SK-N-SH (cell line): ENCODE results near the gene CADM1. TPM values are rescaled to one million over a fixed set of nuclear protein-coding genes. Genes with fewer than 3 reads are reported as not detected.
A peak's percentile ranks its signal among the peaks of the same experiment; 100 is the strongest.

Source experiments
- CTCF ChIA-PET: fragments of 300-600, 350-600 bp; formaldehyde crosslinking; extraction: SDS; loops from one replicate; lab custom pipeline; 2021; lab: Yijun Ruan, JAX
- POLR2A ChIA-PET: fragments of 350-600 bp; sonication (Branson Sonifier 250); formaldehyde crosslinking; extraction: SDS; loops from one replicate; lab custom pipeline; 2020; ENCODE audit warnings: antibody characterized with exemption, inconsistent platforms; lab: Yijun Ruan, JAX
- DNase-seq: peaks from one replicate; pipeline ENCODE4 v3.0.0; 2012
- H2AFZ ChIP-seq: fragments of 200-600 bp; sonication (generic); 2 replicates; pipeline ENCODE4 v1.8.1; 2016; ENCODE audit warnings: antibody characterized with exemption, mild to moderate bottlenecking, low read depth
- H3F3A ChIP-seq: fragments of 200-600 bp; sonication (generic); replicated peaks from 2 replicates; pipeline ENCODE3; 2016; ENCODE audit warnings: antibody characterized with exemption, mild to moderate bottlenecking; ENCODE audit not compliant: insufficient read depth
- H3K27ac ChIP-seq, 2 experiments: fragments of 200-500 bp in 1 of 2; fragments of 200-600 bp in 1 of 2; sonication (Bioruptor generic) in 1 of 2; sonication (generic), shearing (Covaris generic) in 1 of 2; 2 replicates each; pipeline versions ENCODE4 v1.5.1 to v1.6.1; 2014 to 2016; ENCODE audit warnings: low read depth in 2 of 2, inconsistent platforms in 1 of 2, low read length in 1 of 2, mild to moderate bottlenecking in 1 of 2, mixed read lengths in 1 of 2
- H3K27me3 ChIP-seq: fragments of 200-600 bp; sonication (generic), shearing (Covaris generic); 2 replicates; pipeline ENCODE4 v1.6.1; 2016; ENCODE audit warnings: mixed run types; ENCODE audit not compliant: insufficient read depth
- H3K36me3 ChIP-seq, 2 experiments: fragments of 200-500 bp in 1 of 2; fragments of 200-600 bp in 1 of 2; sonication (Bioruptor generic) in 1 of 2; sonication (generic) in 1 of 2; replicated peaks in 1 of 2; 2 replicates each; pipeline versions ENCODE3 to v1.5.1; 2014 to 2016; ENCODE audit warnings: low read length in 1 of 2, mild to moderate bottlenecking in 1 of 2; ENCODE audit not compliant: insufficient read depth in 2 of 2, control insufficient read depth in 1 of 2
- H3K4me1 ChIP-seq, 2 experiments: fragments of 200-500 bp in 1 of 2; fragments of 200-600 bp in 1 of 2; sonication (Bioruptor generic) in 1 of 2; sonication (generic), shearing (Covaris generic) in 1 of 2; 2 replicates each; pipeline versions ENCODE4 v1.5.1 to v1.6.1; 2014 to 2016; ENCODE audit warnings: low read depth in 1 of 2, low read length in 1 of 2, mixed run types in 1 of 2; ENCODE audit not compliant: insufficient read depth in 2 of 2, control insufficient read depth in 1 of 2
- H3K4me2 ChIP-seq: fragments of 200-600 bp; sonication (generic), shearing (Covaris generic); 2 replicates; pipeline ENCODE4 v1.6.1; 2017; ENCODE audit warnings: mixed run types
- H3K4me3 ChIP-seq, 2 experiments: fragments of 200-500 bp in 1 of 2; fragments of 200-600 bp in 1 of 2; sonication (Bioruptor generic) in 1 of 2; sonication (generic), shearing (Covaris generic) in 1 of 2; 2 replicates each; pipeline versions ENCODE4 v1.5.1 to v1.8.1; 2014 to 2016; ENCODE audit warnings: low read depth in 2 of 2, inconsistent platforms in 1 of 2, low read length in 1 of 2, mild to moderate bottlenecking in 1 of 2, mixed read lengths in 1 of 2, moderate library complexity in 1 of 2
- H3K79me2 ChIP-seq: fragments of 200-600 bp; sonication (generic); 2 replicates; pipeline ENCODE4 v1.8.1; 2017; ENCODE audit warnings: mild to moderate bottlenecking; ENCODE audit not compliant: insufficient read depth
- H3K9ac ChIP-seq: fragments of 200-600 bp; sonication (generic); 2 replicates; pipeline ENCODE4 v1.6.1; 2017; ENCODE audit warnings: mixed run types
- H3K9me2 ChIP-seq: fragments of 200-600 bp; sonication (generic); 2 replicates; pipeline ENCODE4 v1.6.1; 2017; ENCODE audit warnings: mixed run types
- H3K9me3 ChIP-seq: fragments of 200-600 bp; sonication (generic); 2 replicates; pipeline ENCODE4 v1.6.1; 2017; ENCODE audit warnings: mixed run types, mild to moderate bottlenecking, moderate library complexity
- H4K20me1 ChIP-seq: fragments of 200-600 bp; sonication (generic); 2 replicates; pipeline ENCODE4 v1.6.1; 2017; ENCODE audit warnings: mild to moderate bottlenecking, mixed run types; ENCODE audit not compliant: insufficient read depth
- ELF1 ChIP-seq: IDR thresholded peaks from 2 replicates; pipeline ENCODE4 v1.4.0; 2012
- FOXJ3 ChIP-seq: sonication (generic); formaldehyde crosslinking; IDR thresholded peaks from 2 replicates; pipeline ENCODE4 v1.5.1; 2020; ENCODE audit warnings: mild to moderate bottlenecking, missing genetic modification reagents
- GATA2 ChIP-seq: sonication (generic); formaldehyde crosslinking; IDR thresholded peaks from 2 replicates; pipeline ENCODE4 v1.5.0; 2020; ENCODE audit warnings: mild to moderate bottlenecking, missing genetic modification reagents
- MEF2A ChIP-seq: IDR thresholded peaks from 2 replicates; pipeline ENCODE4 v1.4.0; 2012; ENCODE audit warnings: low read depth, borderline replicate concordance
- NFIC ChIP-seq: IDR thresholded peaks from 2 replicates; pipeline ENCODE4 v1.4.0; 2012; ENCODE audit warnings: borderline replicate concordance
- RAD21 ChIP-seq: IDR thresholded peaks from 2 replicates; pipeline ENCODE4 v1.6.1; 2012; ENCODE audit warnings: mild to moderate bottlenecking, low read length
- SIN3A ChIP-seq: IDR thresholded peaks from 2 replicates; pipeline ENCODE4 v1.6.1; 2012; ENCODE audit warnings: low read depth, mild to moderate bottlenecking, low read length, moderate library complexity, borderline replicate concordance
- SMC3 ChIP-seq: IDR thresholded peaks from 2 replicates; pipeline ENCODE4 v1.6.1; 2012; ENCODE audit warnings: low read depth, low read length, improper control_type of control experiment
- TCF12 ChIP-seq: IDR thresholded peaks from 2 replicates; pipeline ENCODE4 v1.4.0; 2012
- TEAD4 ChIP-seq: IDR thresholded peaks from 2 replicates; pipeline ENCODE4 v1.4.0; 2012; ENCODE audit warnings: mild to moderate bottlenecking, borderline replicate concordance; ENCODE audit not compliant: insufficient read depth
- WGBS: methylation state at CpG from one replicate; pipeline ENCODE4 v1.1.6; 2017; ENCODE audit warnings: low lambda C conversion rate; 5-methylcytosine and 5-hydroxymethylcytosine counted together
- polyA plus RNA-seq, 3 experiments: library from polyadenylated mRNA; depleted of rRNA; stranded (reverse); fragments of >200 nt; gene quantifications; 2 replicates each; pipeline ENCODE4 v1.2.3, GENCODE V29; 2012
- TF ChIP-seq, protein P1 (sequence below): IDR thresholded peaks from 2 replicates; pipeline ENCODE4; 2012
- TF ChIP-seq, protein P2 (sequence below): IDR thresholded peaks from 2 replicates; pipeline ENCODE4 v1.4.0; 2012; ENCODE audit warnings: low read depth, borderline replicate concordance
- TF ChIP-seq, protein P3 (sequence below): fragments of 200-600 bp; sonication (generic); IDR thresholded peaks from 2 replicates; pipeline ENCODE4 v1.6.1; 2017; ENCODE audit warnings: antibody characterized with exemption, mild to moderate bottlenecking, moderate library complexity

Gene CADM1
- polyA plus RNA-seq, 1 of the 3 experiments (the other 2 are of a cell fraction) = 7.9 TPM

DNA sequence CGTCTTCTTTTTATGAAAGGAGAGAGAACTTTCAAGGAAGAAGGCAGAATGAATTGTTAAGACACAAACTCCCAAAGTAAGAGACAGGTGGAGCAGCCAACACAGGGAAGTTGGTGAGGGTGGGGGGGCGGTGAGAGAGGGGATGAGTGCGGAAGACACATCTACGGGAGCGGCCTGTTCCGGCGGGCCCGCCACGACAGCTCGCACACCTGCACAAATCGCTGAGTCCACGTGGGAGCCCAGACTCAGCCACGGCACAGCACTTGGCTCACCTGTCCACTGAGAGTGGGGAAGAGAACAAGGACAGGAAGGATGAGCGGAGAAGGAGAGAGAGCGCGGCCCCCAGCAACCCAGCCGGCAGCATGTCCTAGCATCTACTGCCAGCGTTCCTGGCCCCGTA is 331.1 kb downstream of the CADM1 start (continued):
- no peak for TF ChIP-seq RAD21
- TF ChIP-seq ELF1 = no peak
- TF ChIP-seq TEAD4 = no peak
- TF ChIP-seq, protein P1, sequence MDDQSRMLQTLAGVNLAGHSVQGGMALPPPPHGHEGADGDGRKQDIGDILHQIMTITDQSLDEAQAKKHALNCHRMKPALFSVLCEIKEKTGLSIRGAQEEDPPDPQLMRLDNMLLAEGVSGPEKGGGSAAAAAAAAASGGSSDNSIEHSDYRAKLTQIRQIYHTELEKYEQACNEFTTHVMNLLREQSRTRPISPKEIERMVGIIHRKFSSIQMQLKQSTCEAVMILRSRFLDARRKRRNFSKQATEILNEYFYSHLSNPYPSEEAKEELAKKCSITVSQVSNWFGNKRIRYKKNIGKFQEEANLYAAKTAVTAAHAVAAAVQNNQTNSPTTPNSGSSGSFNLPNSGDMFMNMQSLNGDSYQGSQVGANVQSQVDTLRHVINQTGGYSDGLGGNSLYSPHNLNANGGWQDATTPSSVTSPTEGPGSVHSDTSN = no peak
- no peak for TF ChIP-seq SIN3A
- TF ChIP-seq FOXJ3 (CRISPR knock-in tag) = no peak

DNA sequence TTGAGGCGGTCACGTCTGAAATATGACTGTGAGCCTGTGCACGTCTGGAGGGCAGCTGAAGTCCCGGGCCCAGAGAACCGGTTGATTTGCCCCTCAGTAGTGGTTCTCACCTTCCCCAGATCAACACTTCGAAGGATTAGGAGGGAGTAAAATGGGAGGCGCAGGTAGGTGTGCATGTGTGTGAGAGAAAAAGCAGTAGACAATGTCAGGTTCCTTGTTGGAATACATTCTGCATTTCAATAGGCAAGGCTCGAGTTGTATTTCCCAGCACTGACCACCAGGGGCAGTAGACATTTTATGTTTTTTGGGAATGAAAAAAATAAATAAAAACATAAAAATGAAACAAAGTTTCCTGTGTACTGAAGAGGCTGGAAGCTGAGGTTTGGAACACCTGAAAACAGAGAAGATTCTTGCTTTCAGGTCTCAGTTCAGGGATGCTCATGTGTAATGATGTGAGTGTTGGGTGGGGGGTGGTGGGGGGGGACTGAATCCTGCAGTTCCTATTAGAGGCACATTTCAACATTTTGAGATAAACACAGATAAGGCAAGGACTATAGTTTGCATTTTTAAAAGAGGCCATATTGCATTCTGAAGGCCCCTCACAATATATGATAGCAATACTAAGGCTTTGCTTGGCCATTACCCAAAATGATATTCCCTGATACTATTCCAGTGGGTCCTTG is 333.9 kb downstream of the CADM1 start:
- 58% methylated on average over 8 of the region's 8 CpGs for WGBS
- Histone ChIP-seq H3K4me2 (no peak overlapping the region), H3K27ac (peak overlapping the region in 1 of 2 experiments; percentile 58; a peak in 1 of 4 replicates), H3K9me2 (no peaks in the 10 kb centered on the region), H3K9me3 (no peaks in the 10 kb centered on the region), H3K36me3 (no peaks in the 10 kb centered on the region), H4K20me1 (no peaks in the 10 kb centered on the region), H3K4me1 (peaks cover 0 to 32% of the 10 kb centered on the region in 2 experiments; a peak in 2 of 4 replicates), H2AFZ (0 out of 2 replicates have a peak overlapping the region, but pooled peaks have one; percentile 19), H3K4me3 (peak overlapping the region in 1 of 2 experiments; percentile 27; a peak in 2 of 4 replicates), H3F3A (no peaks in the 10 kb centered on the region), H3K79me2 (no peaks in the 10 kb centered on the region), H3K9ac (no peak overlapping the region), H3K27me3 (no peaks in the 10 kb centered on the region)
- DNase-seq = peak; percentile 47
- TF ChIP-seq, protein P2, sequence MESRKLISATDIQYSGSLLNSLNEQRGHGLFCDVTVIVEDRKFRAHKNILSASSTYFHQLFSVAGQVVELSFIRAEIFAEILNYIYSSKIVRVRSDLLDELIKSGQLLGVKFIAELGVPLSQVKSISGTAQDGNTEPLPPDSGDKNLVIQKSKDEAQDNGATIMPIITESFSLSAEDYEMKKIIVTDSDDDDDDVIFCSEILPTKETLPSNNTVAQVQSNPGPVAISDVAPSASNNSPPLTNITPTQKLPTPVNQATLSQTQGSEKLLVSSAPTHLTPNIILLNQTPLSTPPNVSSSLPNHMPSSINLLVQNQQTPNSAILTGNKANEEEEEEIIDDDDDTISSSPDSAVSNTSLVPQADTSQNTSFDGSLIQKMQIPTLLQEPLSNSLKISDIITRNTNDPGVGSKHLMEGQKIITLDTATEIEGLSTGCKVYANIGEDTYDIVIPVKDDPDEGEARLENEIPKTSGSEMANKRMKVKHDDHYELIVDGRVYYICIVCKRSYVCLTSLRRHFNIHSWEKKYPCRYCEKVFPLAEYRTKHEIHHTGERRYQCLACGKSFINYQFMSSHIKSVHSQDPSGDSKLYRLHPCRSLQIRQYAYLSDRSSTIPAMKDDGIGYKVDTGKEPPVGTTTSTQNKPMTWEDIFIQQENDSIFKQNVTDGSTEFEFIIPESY = no peak
- TF ChIP-seq, protein P1 = no peak
- TF ChIP-seq SMC3 (0 out of 2 replicates have a peak, but pooled peaks have one; percentile 14), GATA2 (CRISPR knock-in tag) (no peak), RAD21 (peak; percentile 60), NFIC (no peak), TCF12 (no peak), MEF2A (no peak)
- TF ChIP-seq, protein P3, sequence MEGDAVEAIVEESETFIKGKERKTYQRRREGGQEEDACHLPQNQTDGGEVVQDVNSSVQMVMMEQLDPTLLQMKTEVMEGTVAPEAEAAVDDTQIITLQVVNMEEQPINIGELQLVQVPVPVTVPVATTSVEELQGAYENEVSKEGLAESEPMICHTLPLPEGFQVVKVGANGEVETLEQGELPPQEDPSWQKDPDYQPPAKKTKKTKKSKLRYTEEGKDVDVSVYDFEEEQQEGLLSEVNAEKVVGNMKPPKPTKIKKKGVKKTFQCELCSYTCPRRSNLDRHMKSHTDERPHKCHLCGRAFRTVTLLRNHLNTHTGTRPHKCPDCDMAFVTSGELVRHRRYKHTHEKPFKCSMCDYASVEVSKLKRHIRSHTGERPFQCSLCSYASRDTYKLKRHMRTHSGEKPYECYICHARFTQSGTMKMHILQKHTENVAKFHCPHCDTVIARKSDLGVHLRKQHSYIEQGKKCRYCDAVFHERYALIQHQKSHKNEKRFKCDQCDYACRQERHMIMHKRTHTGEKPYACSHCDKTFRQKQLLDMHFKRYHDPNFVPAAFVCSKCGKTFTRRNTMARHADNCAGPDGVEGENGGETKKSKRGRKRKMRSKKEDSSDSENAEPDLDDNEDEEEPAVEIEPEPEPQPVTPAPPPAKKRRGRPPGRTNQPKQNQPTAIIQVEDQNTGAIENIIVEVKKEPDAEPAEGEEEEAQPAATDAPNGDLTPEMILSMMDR = peak; percentile 88
- CTCF ChIA-PET = interaction anchor here (0.6 to 4.8 kb wide), 27 partner anchors 8 to 396 kb away, joined by 3 to 40 read pairs (median 5); no protein-coding TSS in a partner anchor
- POLR2A ChIA-PET = no interaction called here
